Measurements from ENCODE around the gene PFN3.

DNA sequence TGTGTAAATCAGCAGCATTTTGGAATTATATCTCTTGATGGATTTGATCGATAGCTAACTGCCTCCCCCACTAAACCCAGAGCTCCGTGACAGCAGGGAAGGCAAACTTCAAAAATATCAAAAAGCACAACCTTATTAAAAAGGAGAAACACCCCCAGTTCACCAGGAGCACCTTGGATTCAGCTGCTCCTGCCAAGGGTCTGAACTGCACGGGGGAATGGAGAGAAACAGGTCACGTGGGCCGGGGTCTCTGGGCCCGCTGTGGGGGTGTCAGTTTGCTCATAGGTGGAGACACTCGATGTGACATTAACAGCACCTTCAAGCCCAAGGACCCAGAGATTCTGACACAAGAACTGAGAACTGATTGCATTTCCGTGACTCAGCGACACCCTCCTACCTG lies 17.3 kb downstream of the PFN3 start:
- TF ChIP-seq POLR2A (IDR thresholded peaks at IDR 0.05) (no peak), POLR2AphosphoS5 (IDR thresholded peaks at IDR 0.05) (no peak)
- TF ChIP-seq, protein P1, sequence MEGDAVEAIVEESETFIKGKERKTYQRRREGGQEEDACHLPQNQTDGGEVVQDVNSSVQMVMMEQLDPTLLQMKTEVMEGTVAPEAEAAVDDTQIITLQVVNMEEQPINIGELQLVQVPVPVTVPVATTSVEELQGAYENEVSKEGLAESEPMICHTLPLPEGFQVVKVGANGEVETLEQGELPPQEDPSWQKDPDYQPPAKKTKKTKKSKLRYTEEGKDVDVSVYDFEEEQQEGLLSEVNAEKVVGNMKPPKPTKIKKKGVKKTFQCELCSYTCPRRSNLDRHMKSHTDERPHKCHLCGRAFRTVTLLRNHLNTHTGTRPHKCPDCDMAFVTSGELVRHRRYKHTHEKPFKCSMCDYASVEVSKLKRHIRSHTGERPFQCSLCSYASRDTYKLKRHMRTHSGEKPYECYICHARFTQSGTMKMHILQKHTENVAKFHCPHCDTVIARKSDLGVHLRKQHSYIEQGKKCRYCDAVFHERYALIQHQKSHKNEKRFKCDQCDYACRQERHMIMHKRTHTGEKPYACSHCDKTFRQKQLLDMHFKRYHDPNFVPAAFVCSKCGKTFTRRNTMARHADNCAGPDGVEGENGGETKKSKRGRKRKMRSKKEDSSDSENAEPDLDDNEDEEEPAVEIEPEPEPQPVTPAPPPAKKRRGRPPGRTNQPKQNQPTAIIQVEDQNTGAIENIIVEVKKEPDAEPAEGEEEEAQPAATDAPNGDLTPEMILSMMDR (IDR thresholded peaks at IDR 0.05), result no peak

Measured in stomach (tissue), 4 donors.